Activated naive CD4-positive, alpha-beta T cell treated with anti-CD3 and anti-CD28 coated beads, Interleukin-2, amount 10 ng/mL, durations not matched to agents 7 days and 5 days (primary cell): ENCODE results near the gene MCCC1.
"Not testable (repeated sequence)": the region's sequence is repeated elsewhere in the genome, so short reads cannot be mapped to it uniquely, and the experiment has no call there.

Experiments
- CTCF ChIA-PET: fragments of 350-600 bp; sonication (Branson Sonifier 250); formaldehyde crosslinking; loops from one replicate; lab custom pipeline; 2021; ENCODE audit warnings: antibody characterized with exemption; lab: Charles Lee
- DNase-seq: peaks from one replicate; pipeline ENCODE4 v3.0.0-alpha.2; 2020
- H3K27ac Mint-ChIP-seq: one replicate; pipeline ENCODE4 v1.8.0; 2021; ENCODE audit warnings: mild to moderate bottlenecking, moderate library complexity, mixed read lengths
- H3K27me3 Mint-ChIP-seq: one replicate; pipeline ENCODE4 v1.8.0; 2021; ENCODE audit warnings: mild to moderate bottlenecking, mixed read lengths
- H3K36me3 Mint-ChIP-seq: one replicate; pipeline ENCODE4 v1.8.0; 2021; ENCODE audit warnings: mixed read lengths
- H3K4me1 Mint-ChIP-seq: one replicate; pipeline ENCODE4 v1.8.0; 2021; ENCODE audit warnings: mixed read lengths
- H3K4me3 Mint-ChIP-seq: one replicate; pipeline ENCODE4 v1.8.0; 2021; ENCODE audit warnings: mild to moderate bottlenecking, moderate library complexity, mixed read lengths
- H3K9me3 Mint-ChIP-seq: one replicate; pipeline ENCODE4 v1.8.0; 2021; ENCODE audit warnings: mixed read lengths

The MCCC1 gene

DNA sequence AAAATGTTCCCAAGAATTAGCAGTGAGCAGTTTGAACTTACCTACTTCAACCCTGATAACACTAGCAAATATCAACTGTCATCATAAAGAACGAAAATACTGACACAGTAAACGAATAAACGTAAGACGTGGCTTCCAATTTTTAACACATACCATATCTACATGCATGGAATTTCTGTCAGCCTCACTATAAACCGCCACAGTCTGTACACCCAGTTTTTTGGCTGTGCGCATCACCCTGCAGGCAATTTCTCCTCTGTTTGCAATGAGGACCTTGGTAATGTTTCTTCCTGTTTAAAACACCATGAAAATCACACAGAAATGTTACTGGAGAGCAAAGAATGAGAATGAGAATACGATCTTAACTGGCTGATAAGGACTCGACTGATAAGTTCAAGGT lies 7.0 kb downstream of the MCCC1 start:
- CTCF ChIA-PET = no interaction called here
- H3K4me3 Mint-ChIP-seq = no peak overlapping the region
- DNase-seq = no peak
- peaks cover 39% of the 10 kb centered on the region for H3K36me3 Mint-ChIP-seq
- H3K27ac Mint-ChIP-seq = no peak overlapping the region
- H3K9me3 Mint-ChIP-seq = no peaks in the 10 kb centered on the region
- peaks cover 14% of the 10 kb centered on the region for H3K4me1 Mint-ChIP-seq
- no peaks in the 10 kb centered on the region for H3K27me3 Mint-ChIP-seq

DNA sequence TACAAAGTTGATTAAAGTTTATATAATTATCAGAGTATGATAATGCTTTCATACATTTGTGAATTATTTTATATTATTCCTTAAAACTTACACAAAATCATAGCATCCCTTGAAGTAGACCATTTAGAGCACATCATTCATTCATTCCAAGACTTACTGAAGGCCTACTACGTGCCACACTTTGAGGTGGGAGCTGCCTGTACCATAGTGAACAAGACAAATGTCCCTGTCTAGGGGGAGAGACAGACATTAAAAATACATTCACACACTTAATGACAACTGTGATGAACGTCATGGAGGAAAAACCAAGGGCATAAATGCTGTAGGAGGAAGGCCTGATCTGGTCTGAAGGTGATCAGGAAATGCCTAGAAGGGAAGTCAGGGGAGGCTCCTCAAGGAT lies 12.1 kb downstream of the MCCC1 start:
- Mint-ChIP-seq H3K4me3 (no peak overlapping the region), H3K27me3 (no peaks in the 10 kb centered on the region), H3K4me1 (no peaks in the 10 kb centered on the region), H3K36me3 (peaks cover 48% of the 10 kb centered on the region), H3K27ac (no peak overlapping the region), H3K9me3 (no peaks in the 10 kb centered on the region)
- CTCF ChIA-PET = interaction anchor here (1.0 to 2.8 kb wide), 7 partner anchors 8 to 54 kb away, joined by 3 to 11 read pairs (median 3); no protein-coding TSS in a partner anchor
- no peak for DNase-seq

DNA sequence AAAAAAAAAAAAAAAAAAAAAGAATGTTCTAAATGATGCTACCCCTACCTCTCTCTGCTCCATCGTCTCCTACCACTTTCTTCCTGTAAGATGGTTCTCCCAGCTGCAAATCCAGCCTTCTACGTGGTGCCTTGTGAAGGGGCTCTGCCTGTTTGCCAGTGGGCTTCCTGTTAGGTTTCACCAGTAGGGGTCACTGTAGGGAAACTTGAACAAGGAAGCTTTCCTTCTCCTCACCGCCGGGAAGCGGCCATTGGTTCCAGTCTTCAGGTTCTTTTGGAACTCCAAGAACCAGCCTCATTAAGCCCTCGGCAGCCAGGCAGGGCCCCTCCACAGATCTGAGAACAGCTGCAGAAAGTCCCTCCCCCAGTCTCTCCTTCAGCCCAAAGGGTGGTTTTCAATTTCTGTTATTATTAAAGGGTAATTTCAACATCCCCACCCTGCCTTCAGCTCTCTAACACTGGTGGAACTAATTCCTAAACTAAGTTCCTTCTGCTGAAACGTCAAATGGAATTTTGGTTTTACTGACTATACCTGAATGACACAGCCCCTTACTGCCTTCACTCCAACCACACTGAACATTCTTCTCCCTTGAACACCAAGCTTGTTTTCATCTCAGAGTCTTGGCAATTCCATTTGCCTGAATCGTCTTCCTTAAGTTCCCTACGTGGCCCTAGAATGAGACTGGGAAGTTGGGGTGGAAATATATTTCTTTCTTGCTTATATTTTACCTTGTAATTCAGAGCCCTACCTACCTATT lies 13.5 kb downstream of the MCCC1 start:
- no peak overlapping the region for H3K27ac Mint-ChIP-seq
- H3K27me3 Mint-ChIP-seq = no peaks in the 10 kb centered on the region
- CTCF ChIA-PET = interaction anchor here (0.6 to 2.8 kb wide), 15 partner anchors 8 to 297 kb away, joined by 3 to 11 read pairs (median 3); partner anchors contain the start of gene MCCC1
- H3K36me3 Mint-ChIP-seq = peaks cover 55% of the 10 kb centered on the region
- no peak overlapping the region for H3K4me3 Mint-ChIP-seq
- DNase-seq = peak; percentile 29
- no peaks in the 10 kb centered on the region for H3K4me1 Mint-ChIP-seq
- H3K9me3 Mint-ChIP-seq = no peaks in the 10 kb centered on the region

DNA sequence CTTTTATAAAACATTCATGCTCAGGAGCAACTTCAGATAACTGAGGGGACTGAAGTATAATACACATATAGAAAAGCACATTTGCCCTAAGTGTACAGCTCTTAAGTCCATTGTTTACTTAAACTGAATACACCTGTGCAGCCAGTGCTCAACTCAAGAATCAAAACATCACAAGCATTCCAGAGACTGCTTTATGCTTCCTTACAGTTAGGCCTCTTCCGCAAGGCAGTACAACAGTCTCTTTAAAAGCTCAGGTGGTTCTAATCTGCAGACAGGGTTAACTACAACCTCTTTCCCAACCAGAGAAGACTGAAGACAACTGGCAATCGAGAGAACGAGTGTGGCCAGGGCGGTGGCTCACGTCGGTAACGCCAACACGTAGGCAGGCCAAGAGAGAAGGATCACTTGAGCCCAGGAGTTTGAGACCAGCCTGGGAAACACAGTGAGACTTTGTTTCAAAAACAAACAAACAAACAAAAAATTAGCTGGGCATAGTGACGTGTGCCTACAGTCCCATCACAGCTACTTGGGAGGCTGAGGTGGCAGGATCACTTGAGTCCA lies 16.9 kb downstream of the MCCC1 start:
- H3K4me1 Mint-ChIP-seq = no peaks in the 10 kb centered on the region
- no peaks in the 10 kb centered on the region for H3K27me3 Mint-ChIP-seq
- peaks cover 71% of the 10 kb centered on the region for H3K36me3 Mint-ChIP-seq
- H3K4me3 Mint-ChIP-seq = no peak overlapping the region
- peaks cover 14% of the 10 kb centered on the region for H3K9me3 Mint-ChIP-seq
- no peak overlapping the region for H3K27ac Mint-ChIP-seq
- CTCF ChIA-PET = interaction anchor here (0.7 kb wide), 1 partner anchor 85 kb away, joined by 3 read pairs; no protein-coding TSS in a partner anchor
- DNase-seq = no peak

DNA sequence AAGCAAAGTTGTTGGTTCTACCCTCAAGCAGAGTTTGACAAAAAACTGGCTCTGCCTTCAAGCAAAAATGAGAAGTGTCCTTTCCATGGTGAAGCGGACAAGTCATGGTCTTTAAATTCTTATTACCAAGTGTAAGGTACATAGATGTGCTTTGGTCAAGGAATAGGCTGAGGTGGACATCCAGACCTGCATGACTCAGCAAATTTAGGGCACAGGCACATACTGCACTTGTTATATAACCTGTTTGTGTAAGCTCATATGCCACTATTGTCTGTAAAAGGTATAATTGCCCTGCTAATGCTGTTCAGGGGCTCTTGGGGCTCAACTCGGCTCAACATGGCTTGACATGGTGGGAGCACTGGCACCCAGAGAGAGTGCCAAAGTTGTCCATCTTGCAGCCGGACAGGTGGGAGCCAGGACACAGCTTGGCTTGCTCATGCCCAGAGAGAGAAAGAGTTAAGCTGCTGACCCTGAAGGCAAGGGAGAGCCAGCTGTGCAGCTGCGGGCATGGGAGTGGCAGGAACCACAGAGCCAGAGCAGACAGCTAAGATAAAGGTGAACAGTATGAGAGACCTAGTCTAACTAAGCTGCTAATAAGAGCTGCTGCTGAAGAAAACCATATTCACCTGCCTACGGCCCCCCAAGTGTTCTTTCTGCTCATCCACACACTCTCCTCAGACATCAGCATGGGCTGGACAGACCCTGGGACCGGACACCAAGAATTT lies 17.7 kb downstream of the MCCC1 start:
- no peak overlapping the region for H3K27ac Mint-ChIP-seq
- no peaks in the 10 kb centered on the region for H3K27me3 Mint-ChIP-seq
- H3K4me1 Mint-ChIP-seq = no peaks in the 10 kb centered on the region
- H3K36me3 Mint-ChIP-seq = peaks cover 74% of the 10 kb centered on the region
- peaks cover 14% of the 10 kb centered on the region for H3K9me3 Mint-ChIP-seq
- no peak for DNase-seq
- CTCF ChIA-PET = no interaction called here
- H3K4me3 Mint-ChIP-seq = no peak overlapping the region

DNA sequence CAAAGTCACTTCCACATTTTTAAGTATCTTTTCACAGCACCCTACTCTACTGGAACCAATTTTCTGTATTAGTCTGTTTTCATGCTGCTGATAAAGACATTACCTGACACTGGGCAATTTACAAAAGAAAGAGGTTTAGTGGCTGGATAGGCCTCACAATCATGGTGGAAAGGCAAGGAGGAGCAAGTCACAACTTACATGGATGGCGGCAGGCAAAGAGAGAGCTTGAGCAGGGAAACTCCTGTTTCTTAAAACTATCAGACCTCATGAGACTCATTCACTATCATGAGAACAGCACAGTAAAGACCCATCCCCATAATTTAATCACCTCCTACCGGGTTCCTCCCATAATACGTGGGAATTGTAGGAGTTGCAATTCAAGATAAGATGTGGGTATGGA lies 18.7 kb downstream of the MCCC1 start:
- Mint-ChIP-seq H3K4me1 (no peaks in the 10 kb centered on the region), H3K36me3 (peaks cover 72% of the 10 kb centered on the region), H3K9me3 (peaks cover 14% of the 10 kb centered on the region), H3K27ac (no peak overlapping the region), H3K27me3 (no peaks in the 10 kb centered on the region), H3K4me3 (no peak overlapping the region)
- DNase-seq = no peak
- CTCF ChIA-PET = no interaction called here

DNA sequence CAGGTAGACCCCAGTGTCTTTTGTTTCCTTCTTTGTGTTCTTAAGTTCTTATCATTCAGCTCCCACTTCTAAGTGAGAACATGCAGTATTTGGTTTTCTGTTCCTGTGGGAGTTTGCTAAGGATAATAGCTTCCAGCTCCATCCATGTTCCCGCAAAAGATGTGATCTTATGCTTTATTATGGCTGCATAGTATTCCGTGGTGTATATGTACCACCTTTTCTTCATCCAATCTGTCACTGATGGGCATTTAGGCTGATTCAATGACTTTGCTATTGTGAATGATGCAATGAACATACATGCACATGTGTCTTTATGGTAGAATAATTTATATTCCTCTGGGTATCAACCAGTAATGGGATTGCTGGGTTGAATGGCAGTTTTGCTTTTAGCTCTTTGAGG lies 24.4 kb downstream of the MCCC1 start:
- Mint-ChIP-seq H3K27ac (no peak overlapping the region), H3K36me3 (peaks cover 48% of the 10 kb centered on the region), H3K27me3 (no peaks in the 10 kb centered on the region), H3K4me3 (no peak overlapping the region), H3K4me1 (peaks cover 3% of the 10 kb centered on the region), H3K9me3 (peaks cover 10% of the 10 kb centered on the region)
- CTCF ChIA-PET = interaction anchor here (2.3 kb wide), 1 partner anchor 11 kb away, joined by 11 read pairs; no protein-coding TSS in a partner anchor
- no peak for DNase-seq

DNA sequence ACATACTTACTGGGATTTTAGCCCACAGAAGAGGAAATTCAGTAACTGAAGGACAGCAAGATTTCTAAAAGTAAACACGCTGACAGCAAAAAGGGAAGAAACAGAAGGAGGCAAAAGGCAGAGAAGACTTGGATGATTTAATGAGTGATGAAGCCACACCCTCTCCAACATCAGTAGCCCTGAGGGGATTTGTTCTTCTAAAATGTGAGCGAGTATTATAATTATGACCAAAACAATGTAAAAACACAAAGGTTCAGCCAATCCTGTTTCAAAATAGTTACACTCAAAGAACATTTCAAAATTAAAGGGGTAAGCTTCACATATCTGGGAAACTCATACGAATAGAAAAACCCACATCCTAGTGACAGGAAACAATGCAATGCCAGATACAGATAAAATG lies 25.0 kb downstream of the MCCC1 start:
- peaks cover 46% of the 10 kb centered on the region for H3K36me3 Mint-ChIP-seq
- no peak overlapping the region for H3K4me3 Mint-ChIP-seq
- H3K27ac Mint-ChIP-seq = no peak overlapping the region
- CTCF ChIA-PET = interaction anchor here (2.3 kb wide), 1 partner anchor 11 kb away, joined by 11 read pairs; no protein-coding TSS in a partner anchor
- no peaks in the 10 kb centered on the region for H3K27me3 Mint-ChIP-seq
- peaks cover 3% of the 10 kb centered on the region for H3K4me1 Mint-ChIP-seq
- peaks cover 10% of the 10 kb centered on the region for H3K9me3 Mint-ChIP-seq
- no peak for DNase-seq

DNA sequence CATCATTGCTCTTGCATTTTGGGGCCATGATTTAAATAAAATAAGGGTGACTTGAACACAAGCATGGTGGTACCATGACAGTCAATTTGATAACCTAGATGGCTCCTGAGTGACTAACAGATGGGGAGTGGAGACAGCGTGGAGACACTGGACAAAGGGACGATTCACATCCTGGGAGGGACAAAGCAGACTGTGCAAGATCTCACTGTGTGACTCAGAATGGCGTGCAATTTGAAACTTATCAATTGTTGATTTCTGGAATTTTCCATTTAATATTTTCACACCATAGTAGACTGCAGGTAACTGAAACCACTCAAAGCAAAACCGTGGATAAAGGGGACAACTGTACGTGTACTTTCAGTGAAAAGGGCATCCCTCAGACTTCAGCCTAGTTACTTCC lies 25.5 kb downstream of the MCCC1 start:
- Mint-ChIP-seq H3K9me3 (peaks cover 7% of the 10 kb centered on the region), H3K4me3 (no peak overlapping the region), H3K27ac (no peak overlapping the region), H3K36me3 (peaks cover 43% of the 10 kb centered on the region), H3K4me1 (peaks cover 3% of the 10 kb centered on the region), H3K27me3 (no peaks in the 10 kb centered on the region)
- DNase-seq = no peak
- CTCF ChIA-PET = interaction anchor here (0.7 to 2.3 kb wide), 2 partner anchors 11 to 12 kb away, joined by 3 to 11 read pairs; no protein-coding TSS in a partner anchor

DNA sequence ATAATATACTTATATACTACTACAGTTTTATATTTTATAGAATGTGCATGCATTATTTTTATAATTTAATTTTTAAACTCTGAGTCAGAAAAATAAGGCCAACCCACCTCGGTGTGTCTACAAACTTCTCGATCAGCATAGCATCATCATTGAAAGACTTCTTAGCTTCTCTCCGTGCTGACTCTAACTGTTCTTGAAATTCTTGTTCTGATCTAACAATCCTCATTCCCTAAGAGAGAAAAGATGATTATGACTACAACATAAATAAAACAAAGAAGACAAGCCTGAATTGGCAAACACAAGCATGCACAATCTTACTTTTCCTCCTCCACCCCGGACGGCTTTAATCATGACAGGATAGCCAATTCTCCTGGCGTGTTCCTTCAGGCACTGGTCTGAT lies 28.4 kb downstream of the MCCC1 start:
- Mint-ChIP-seq H3K4me1 (peaks cover 3% of the 10 kb centered on the region), H3K36me3 (peaks cover 36% of the 10 kb centered on the region), H3K9me3 (peaks cover 2% of the 10 kb centered on the region), H3K4me3 (no peak overlapping the region), H3K27ac (no peak overlapping the region), H3K27me3 (no peaks in the 10 kb centered on the region)
- no peak for DNase-seq
- CTCF ChIA-PET = interaction anchor here (0.6 to 0.7 kb wide), 2 partner anchors 50 to 372 kb away, joined by 3 to 6 read pairs; no protein-coding TSS in a partner anchor

DNA sequence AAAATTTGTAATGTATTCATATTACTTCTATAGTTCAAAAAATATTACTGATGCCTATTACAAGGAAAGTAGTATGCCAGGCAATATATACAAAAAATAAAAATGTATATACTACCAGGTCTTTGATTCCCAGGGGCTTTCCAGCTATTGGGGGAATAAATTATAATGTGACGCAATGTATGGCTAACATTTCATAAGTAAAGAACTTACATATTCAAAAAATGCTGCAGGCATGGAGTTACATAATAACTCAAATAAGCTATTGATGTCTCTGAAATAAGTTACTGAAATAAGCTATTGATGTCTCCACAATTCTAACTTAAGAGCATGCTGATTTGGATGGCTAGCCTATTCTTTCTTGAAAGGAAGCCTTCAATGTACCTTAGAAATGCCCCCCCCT lies 30.2 kb downstream of the MCCC1 start:
- Mint-ChIP-seq H3K9me3 (no peaks in the 10 kb centered on the region), H3K4me1 (peaks cover 3% of the 10 kb centered on the region), H3K27me3 (no peaks in the 10 kb centered on the region), H3K27ac (no peak overlapping the region), H3K4me3 (no peak overlapping the region), H3K36me3 (peaks cover 39% of the 10 kb centered on the region)
- CTCF ChIA-PET = no interaction called here
- no peak for DNase-seq

DNA sequence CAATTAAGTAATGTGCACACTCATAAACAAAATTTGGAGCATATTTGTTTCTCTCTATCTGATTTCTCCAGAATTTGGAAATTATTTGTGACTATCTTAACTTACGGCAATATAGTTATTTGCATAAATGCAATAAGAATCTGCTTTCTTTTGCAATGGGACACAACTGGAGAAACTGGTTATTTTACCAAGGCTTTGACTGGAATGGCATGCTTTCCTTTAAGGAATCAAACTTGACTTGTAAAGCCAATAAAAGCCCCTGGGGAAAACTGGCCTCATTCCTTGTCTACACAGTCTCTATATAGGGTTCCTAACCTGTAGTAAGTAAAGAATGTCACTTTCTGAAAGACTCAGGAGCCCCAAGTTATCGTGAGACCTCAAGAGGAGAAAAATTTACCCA lies 32.4 kb downstream of the MCCC1 start:
- H3K4me1 Mint-ChIP-seq, H3K9me3 Mint-ChIP-seq, H3K27ac Mint-ChIP-seq, CTCF ChIA-PET, H3K27me3 Mint-ChIP-seq, DNase-seq, H3K4me3 Mint-ChIP-seq: not testable (repeated sequence)
- H3K36me3 Mint-ChIP-seq = peaks cover 33% of the 10 kb centered on the region

DNA sequence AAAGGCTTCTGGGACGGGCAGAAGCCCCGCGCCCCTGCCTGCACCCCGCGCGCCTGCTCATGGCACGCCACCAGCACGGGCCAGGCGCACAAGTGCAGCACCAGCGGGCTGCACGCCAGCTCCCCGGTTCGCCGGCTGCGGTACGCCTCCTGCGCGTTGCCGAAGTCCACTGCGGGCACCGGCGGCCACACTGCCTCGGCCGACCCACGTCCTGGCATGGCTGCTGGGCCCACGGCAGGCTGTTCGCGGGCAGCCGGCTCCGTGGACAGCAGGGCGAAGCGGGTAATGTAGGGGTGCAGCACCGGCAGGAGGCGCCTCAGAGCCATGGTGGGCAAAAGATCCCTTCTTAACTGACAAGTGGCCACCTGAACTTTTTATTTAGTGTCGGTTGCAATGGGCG lies 34.8 kb downstream of the MCCC1 start:
- Mint-ChIP-seq H3K9me3 (no peaks in the 10 kb centered on the region), H3K36me3 (peaks cover 25% of the 10 kb centered on the region), H3K27ac (no peak overlapping the region), H3K27me3 (no peaks in the 10 kb centered on the region), H3K4me3 (no peak overlapping the region), H3K4me1 (no peaks in the 10 kb centered on the region)
- CTCF ChIA-PET = no interaction called here
- no peak for DNase-seq

DNA sequence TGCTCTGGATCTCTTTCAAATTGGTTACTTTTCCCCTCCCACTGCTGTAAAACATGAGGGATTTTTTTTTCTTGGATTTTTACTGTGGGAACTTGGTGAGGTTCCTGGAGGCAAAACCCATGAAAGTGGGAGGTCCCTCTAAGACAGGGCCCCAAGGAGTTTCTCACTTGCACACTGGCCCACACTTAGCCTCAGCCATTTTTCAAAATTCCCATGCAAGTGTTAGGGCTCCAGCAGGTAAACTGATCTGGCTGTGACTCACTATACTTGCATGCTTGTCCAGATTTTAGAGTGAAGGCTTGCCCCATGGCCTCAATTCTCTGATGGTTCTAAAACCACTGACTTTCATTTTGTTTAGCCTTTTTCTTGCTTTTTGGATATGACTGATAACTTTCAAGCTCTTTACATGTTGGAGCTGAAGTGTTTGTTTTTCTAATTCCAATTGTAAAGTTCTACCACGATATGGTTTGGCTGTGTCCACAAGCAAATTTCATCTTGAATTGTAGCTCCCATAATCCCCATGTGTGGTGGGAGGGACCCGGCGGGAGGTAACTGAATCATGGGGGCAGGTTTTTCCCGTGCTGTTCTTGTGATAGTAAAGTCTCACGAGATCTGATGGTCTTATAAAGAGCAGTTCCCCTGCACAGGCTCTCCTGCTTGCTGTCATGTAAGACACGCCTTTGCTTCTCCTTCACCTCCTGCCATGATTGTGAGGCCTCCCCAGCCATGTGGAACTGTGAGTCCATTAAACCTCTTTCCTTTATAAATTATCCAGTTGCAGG lies 37.7 kb downstream of the MCCC1 start:
- CTCF ChIA-PET = no interaction called here
- no peak overlapping the region for H3K27ac Mint-ChIP-seq

More for the DNA sequence above, 37.7 kb downstream of the MCCC1 start:
- Mint-ChIP-seq H3K9me3 (no peaks in the 10 kb centered on the region), H3K27me3 (no peaks in the 10 kb centered on the region), H3K4me3 (no peak overlapping the region), H3K4me1 (no peaks in the 10 kb centered on the region), H3K36me3 (peaks cover 15% of the 10 kb centered on the region)
- no peak for DNase-seq
